ENCODE data around the gene AXL.

- TF ChIP-seq EZH2phosphoT487 (IDR thresholded peaks at IDR 0.05; ENCODE audit: borderline replicate concordance, low read length) (no peak), CTCF (IDR thresholded peaks at IDR 0.05; ENCODE audit: low read depth, low read length, poor library complexity, severe bottlenecking) (no peak)
Measured at GRCh38 chr19:41310033-41310831, 91.2 kb downstream of the AXL start, which contains the start of gene CCDC97.

Data from DOHH2 (cell line).